HG02678 (cell line): Measurements from ENCODE around the gene MCEMP1.

ENCODE experiments used
- ATAC-seq: cut with Tn5 transposase; IDR thresholded peaks from one replicate; pipeline ENCODE4 v1.9.1; 2021; ENCODE audit warnings: mild to moderate bottlenecking, moderate library complexity; ENCODE audit not compliant: unreplicated experiment

MCEMP1 gene

DNA sequence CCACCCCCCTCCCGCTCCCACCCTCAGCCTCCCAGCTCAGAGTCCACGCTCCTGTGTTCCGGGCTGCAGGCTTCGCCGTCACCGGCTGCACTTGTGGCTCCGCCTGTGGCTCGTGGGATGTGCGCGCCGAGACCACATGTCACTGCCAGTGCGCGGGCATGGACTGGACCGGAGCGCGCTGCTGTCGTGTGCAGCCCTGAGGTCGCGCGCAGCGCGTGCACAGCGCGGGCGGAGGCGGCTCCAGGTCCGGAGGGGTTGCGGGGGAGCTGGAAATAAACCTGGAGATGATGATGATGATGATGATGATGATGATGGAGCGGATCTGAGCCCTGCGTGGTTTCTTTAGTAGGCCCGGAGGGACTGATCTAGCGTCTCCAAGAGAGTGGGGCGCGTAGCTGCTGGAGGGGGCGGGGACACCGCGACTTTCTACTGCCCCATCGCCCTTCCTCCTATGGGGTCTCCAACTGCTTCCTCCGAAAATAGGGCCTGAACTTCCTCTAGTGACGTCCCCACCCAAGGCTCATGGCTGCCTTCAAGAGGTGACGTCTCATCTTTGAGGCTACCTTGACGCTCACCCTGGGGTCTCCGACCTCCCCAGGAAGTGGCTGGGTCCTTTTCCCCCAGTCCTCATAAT is 6.6 kb upstream of the MCEMP1 start:
- ATAC-seq, result no peak

DNA sequence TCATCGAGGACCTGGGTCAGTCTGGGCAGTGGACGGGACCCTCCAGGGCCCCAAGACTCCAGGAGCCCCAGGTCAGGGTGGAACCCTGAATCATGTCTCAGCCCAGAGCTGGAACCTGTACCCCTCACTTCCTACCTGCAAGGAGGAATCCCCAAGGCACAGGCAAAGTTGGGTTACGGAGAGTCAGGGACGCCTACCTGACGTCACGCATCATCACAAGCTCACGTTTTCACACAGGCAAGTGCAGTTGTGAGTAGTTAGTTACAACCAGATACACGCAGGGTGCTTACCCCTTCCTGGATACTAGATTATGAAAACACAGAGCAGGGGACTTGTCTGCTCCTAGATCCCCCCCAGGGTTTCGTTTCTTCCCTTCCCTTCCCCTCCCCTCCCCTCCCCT is 6.1 kb upstream of the MCEMP1 start:
- no peak for ATAC-seq

DNA sequence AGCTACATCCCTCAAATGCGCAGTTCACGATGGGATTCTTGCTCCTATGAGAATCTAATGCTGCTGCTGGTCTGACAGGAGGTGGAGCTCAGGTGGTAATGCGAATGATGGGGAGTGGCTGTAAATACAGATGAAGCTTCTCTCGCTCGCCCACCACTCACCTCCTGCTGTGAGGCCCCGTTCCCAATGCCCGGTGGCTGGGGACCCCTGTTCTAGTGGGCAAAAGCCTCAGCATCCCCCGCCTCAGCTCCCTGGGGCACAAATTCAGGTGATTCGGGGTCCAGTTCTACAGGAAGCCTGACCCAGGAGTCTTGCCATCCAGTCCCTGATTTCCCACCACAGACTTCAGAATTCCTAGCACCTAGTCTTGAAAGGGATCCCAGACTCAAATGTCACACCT is 4.4 kb upstream of the MCEMP1 start:
- no peak for ATAC-seq

DNA sequence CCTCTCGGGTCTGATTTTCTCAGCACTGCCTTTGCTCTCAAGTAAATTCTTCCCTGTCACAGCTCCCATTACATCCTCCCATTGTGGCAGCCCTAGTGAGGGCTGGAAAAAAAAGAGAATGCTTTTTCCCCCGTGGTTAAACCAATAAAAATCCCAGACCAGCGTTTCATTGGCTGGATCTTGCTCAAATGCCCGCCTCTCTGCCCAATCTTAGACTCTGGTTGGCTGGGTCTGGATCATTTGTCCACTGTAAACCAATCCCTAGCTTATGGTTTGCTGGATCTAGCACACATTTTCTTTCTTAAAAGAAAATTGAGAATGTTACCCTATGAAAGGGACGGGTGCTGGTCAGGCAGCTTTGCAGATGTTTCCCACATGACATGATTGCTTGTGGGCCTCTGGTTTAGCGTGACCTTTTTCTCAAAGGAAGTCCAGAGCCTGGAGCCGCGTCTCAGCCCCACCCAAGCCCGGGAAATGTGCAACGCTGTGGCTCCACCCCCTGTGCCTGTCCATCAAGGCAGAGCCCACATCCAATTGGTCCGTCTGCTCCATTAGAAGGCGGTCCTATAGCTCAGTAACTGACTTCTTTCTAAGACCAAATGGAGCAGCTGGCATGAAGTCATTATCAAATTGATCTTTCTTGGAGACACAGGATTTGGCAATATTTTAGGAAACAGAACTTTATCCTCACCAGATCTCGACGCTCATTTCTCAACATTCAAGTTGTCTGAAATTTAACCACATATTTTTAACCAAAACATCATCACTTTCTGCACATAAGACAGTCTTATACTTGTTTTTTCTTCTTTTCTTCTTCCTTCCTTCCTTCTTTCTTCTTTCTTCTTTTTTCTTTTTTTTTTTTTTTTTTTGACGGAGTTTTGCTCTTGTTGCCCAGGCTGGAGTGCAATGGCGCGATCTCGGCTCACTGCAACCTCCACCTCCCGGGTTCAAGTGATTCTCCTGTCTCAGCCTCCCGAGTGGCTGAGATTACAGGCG is 2.6 kb upstream of the MCEMP1 start:
- ATAC-seq, result no peak

DNA sequence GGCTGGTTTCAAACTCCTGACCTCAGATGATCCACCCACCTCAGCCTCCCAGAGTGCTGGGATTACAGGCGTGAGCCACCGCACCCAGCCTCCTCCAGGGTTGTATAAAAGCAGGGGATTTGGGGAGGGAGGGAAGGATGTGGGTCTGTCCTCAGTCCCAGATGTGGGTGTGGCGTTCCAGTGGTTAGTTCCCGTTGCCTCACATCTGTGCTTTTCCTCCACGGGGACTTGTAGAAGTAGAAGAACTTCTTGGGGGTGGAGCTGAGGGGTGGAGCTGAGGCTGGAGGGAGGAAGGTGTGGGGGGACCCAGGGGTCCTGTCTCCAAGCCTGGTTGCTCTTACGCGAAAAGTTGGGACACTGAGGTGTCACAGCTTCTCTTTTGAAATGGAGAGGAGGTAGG is 514 bp upstream of the MCEMP1 start:
- no peak for ATAC-seq

DNA sequence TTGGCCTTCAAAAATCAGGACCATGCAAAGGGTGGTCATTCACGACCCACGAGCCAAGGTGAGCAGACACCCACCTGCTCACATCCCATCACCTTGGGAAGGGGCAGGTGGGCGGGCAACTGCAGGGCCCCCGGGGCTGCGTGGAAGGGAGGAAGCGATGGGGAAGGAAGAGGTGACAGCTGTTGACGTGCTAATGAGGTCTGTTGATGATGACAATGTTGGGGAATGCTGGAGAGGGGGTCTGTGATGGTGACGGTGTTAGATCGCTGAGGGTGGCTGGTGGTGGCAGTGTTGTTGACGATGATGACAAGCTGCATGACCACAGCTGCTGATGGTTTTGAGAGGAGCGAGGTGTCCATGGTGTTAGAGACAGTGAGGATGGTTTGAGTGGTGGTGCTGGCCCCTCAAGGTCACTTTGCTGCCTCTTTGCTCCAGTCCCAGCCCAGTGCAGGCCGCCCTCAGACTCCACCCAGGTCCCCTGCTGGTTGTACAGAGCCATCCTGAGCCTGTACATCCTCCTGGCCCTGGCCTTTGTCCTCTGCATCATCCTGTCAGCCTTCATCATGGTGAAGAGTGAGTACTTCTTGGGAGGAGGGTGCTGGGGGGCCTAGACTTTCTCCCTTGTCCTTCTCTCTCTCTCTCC is 900 bp downstream of the MCEMP1 start:
- no peak for ATAC-seq

DNA sequence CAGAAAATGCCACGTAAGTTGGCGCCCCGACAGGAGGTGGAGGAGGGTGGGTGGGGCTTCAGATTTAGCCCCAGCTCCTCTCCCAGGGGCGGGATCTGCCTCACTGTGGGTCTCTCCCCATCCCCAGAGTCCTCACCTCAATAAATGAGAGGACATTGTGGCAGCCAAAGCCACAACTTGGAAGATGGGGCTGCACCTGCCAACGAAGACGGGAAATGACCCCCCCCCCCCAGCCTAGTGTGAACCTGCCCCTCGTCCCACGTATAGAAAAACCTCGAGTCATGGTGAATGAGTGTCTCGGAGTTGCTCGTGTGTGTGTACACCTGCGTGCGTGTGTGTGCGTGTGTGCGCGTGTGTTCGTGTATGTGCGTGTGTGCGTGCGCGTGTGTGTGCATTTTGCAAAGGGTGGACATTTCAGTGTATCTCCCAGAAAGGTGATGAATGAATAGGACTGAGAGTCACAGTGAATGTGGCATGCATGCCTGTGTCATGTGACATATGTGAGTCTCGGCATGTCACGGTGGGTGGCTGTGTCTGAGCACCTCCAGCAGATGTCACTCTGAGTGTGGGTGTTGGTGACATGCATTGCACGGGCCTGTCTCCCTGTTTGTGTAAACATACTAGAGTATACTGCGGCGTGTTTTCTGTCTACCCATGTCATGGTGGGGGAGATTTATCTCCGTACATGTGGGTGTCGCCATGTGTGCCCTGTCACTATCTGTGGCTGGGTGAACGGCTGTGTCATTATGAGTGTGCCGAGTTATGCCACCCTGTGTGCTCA is 2.3 kb downstream of the MCEMP1 start:
- peak; percentile 40 for ATAC-seq

DNA sequence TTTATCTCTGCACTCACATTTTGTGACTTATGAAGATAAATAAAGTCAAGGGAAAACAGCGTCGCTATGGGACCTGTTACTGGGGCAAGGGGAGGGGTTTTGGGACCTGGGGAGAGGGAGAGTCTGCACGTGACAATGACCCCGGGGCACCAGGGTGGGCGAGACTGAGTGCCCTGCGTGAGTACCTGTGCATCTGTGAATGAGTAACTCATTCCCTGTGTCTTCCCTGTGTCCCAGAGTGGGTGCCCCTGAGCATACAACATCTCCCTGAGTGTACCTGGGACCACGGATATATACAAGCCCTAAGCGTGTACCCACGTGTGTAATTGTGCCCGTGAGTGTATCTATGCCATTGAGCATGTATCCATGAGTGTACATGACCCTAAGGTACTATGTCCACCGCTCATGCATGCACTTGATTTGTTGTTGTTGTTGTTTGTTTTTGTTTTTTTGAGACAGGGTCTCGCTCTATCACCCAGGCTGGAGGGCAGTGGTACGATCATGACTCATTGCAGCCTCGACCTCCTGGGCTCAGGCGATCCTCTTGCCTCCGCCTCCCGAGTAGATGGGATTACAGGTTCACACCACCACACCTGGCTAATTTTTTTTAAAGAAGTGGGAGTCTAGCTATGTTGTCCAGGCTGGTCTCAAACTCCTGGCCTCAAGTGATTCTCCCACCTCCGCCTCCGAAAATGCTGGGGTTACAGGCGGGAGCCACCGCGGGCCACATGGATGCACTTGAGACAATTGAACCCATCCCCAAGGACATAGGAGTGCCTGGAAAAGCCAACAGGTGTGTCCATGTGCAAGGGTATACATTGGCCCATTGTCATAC is 3.1 kb downstream of the MCEMP1 start:
- ATAC-seq, result no peak

DNA sequence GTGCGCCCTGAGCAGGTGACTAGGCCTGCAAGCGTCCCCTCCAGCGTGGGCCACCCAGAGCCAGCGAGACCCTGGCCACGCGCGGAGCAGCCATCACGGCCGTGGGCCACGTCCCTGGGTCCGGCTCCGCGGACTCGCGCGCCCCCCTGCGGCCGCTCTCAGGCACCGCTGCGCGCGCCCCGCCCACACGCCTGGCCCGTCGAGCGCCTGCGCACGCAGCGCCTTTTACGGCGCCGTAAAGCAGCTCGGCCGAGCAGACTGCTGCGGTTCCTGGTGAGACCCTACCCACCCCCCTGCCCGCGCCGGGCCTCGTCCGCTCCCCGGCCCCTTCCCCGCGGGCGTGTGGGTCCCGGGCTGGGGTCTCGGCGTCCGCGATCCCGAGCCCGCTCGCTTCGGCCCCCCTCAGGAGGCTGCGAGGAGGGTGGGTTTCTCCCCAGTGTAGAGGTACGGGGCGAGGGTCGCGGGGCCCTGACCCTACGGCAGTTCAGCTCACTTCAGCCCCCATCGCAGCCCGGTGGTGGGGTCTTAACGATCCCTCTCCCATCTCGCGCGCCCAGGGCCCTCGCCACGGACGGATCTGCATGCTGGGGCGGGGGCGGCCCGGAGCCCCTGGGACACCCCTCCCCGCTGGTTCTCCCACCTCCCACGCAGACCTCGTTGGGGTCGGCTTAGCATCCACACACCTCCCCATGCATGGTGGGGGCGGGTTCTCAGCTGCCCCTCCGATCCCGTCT is 3.9 kb downstream of the MCEMP1 start, which contains the start of gene TRAPPC5:
Gene TRAPPC5, plus strand, starts transcription at position 228 of the 734 bp plus-strand sequence. CDS start 1,421 bp downstream, outside the sequence.
- ATAC-seq, result peak; percentile 64

DNA sequence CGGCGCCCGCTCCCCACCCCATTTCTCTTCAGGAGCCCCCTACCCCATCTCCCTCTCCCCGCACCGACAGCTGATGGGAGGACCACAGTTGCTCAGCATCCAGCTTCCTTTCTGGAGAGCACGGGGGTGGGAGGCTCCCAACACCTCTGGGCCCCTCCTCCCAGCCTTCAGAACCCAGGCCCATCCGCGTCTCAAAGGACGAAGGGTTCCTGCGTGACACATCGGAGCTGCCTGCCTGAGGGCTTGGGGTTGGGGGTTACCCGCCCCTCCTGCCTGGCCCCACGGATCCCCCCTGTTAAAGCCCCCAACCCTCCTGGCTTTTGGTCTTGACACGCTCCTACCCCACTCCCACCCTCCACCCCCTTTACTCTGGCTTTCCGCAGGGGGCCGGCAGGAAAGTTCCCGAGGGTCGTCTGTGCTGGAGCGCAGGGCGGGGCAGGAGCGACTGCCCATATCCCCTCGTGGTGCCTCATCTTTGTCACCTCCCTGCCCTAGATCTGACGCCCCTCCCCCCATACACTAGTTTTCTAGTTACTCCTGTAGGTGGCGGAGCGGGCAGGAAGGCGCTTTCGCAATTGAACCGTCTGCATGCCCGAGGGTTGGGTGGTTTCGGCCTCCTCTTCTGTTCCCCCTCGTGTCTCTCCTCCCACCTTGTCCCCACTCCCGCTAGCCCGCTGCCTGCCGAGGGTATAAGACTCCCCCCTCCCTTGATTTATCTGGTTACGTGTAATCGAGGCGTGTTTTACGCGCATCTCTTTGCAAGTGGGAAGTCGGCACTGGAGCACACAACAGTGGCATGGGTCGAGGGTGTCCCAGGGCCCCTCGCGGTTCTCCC is 4.7 kb downstream of the MCEMP1 start:
- ATAC-seq, result no peak

DNA sequence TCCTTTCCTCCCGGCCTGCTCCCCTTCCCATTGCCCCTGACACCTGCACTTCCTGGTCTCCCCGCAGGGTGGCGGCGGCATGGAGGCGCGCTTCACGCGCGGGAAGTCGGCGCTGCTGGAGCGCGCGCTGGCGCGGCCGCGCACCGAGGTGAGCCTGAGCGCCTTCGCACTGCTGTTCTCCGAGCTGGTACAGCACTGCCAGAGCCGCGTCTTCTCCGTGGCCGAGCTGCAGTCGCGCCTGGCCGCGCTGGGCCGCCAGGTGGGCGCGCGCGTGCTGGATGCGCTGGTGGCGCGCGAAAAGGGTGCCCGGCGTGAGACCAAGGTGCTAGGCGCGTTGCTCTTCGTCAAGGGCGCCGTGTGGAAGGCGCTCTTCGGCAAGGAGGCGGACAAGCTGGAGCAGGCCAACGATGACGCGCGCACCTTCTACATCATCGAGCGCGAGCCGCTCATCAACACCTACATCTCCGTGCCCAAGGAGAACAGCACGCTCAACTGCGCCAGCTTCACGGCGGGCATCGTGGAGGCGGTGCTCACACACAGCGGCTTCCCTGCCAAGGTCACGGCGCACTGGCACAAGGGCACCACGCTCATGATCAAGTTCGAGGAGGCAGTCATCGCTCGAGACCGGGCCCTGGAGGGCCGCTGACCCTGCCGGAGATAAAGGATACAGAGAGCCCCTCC is 5.4 kb downstream of the MCEMP1 start:
- no peak for ATAC-seq

DNA sequence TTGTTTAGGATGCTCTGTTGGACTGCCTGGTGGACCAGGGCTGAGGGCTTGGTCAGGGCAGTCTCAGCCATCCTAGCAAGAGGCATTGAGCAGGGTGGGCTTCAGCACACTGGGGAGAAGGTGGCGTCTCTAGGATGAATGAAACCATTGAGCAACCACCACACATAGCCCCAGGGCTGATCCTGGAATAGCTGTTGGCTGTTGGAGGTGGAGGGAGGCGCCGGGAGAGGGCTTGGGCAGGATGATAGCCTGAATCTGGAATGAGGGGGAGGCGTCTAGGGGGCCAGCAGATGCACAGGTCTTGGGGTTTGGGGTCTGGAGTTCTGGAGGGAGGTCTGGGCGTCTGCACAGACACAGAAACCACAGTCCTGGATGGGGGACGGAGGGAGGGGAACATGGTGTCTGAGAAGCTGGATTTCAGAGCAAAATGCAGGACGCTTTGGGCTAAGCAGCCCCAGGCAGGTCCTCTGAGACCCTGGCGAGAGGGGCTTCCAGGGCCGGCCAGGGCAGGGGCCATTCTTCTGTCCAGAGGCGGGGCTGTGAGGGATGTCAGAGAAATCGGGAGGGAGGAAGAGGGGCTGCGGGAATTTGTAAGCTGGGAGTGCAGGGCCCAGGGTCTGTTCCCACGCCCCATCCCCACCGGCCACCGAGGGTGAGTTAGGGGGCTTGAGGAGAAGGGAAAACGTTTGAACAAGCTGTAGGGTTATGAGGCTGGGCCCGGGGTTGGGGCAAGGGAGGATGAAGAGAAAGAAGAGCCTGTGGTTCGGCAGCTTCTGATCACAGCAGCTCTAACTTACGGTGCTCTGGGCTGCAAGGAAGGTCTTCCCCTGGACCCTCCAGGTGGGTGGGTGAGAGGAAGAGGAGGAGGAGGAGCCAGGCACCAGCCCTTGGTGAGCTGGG is 8.9 kb downstream of the MCEMP1 start:
- no peak for ATAC-seq

DNA sequence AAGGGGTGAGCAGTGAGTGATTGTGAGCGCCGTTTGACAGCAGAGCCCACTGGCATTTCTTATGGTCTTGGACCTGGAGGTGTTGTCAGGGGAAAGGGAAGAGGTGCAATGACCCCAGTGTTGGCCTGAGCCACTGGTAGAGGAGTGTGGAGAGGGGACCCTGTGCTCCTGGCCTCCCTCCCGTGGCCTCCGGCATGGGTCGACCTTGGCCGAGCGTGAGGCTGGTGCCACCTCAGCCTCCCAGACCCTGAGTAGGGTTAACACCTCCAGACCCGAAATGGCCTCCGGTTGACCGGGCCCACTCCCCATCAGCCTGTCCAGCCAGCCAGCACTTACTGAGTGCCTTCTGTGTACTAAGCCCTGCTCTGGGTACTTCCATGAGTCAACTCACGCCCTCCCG is 10.3 kb downstream of the MCEMP1 start:
- ATAC-seq, result no peak

DNA sequence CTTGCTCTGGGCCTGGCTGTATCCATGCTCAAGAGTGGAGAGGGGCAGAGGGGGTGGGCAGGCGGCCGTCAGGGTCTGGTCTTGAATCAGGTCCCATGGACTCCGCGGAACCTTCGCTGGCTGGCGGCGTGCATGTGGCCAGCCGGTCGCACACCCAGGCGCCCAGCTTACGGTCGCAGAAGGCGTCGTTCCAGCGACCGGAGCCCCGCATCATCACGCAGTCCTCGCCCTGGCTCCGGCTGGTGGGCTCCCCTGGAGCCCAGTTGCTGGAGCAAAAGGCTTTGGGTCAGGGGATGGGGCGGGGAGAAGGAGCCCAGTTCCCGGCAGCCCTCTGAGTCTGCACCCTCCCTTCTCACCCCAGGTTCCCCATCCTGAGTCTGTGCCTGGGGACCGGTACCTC is 12.3 kb downstream of the MCEMP1 start:
- no peak for ATAC-seq

DNA sequence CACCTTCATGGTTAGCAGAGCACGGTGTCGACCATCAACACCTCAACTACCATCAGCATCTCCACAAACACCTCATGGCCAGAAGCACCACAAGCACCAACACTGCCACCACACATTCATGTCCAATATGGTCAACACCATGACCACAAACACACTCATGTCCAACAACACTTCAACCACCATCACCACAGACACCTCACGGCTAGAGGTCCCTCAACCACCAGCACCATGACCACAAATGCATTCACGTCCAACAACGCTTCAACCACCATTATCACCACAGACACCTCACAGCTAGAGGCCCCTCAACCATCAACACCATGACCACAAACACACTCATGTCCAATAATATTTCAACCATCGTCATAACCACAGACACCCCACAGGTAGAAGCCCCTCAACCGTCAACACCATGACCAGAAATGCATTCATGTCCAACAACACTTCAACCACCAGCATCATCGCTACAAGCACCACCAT is 13.9 kb downstream of the MCEMP1 start:
- no peak for ATAC-seq

DNA sequence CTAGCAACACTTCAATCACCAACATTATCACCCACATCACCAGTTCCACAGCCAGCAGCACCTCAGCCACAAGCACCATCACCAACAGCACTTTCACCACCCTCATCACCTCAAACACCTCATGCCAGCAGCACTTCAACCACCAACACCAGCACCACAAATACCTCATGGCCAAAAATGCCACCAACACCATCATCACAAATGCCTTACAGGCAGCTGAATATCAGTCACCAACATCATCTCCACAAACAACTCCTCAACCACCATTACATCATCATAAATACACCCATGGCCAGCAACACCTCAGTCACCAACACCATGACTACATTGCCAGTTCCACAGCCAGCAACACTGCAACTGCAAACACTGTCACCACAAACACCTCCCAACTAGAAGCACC is 14.6 kb downstream of the MCEMP1 start:
- no peak for ATAC-seq
